WTC11 (cell line): ENCODE measurements around the gene ARHGAP26. TPM values are rescaled to one million over a fixed set of nuclear protein-coding genes. Genes with fewer than 3 reads are reported as not detected.

Experiments used
- ATAC-seq: fragments of 200-7000 bp; cut with Tn5 transposase; 2 replicates; pipeline ENCODE4 v1.10.0; 2021; ENCODE audit warnings: mild to moderate bottlenecking, moderate library complexity
- CTCF ChIA-PET: fragments of 300-600 bp; sonication (Branson Sonifier 250); formaldehyde crosslinking; loops from one replicate; lab custom pipeline; 2021; ENCODE audit warnings: antibody characterized with exemption; lab: Charles Lee
- POLR2A ChIA-PET: fragments of 350-600 bp; sonication (Branson Sonifier 250); formaldehyde crosslinking; loops from one replicate; lab custom pipeline; 2021; ENCODE audit warnings: antibody characterized with exemption; lab: Charles Lee
- DNase-seq: peaks from one replicate; pipeline ENCODE4 v3.0.0; 2021; ENCODE audit warnings: low spot score
- H3K27ac Mint-ChIP-seq: 2 replicates; pipeline ENCODE4 v1.8.0; 2021; ENCODE audit warnings: mixed read lengths
- H3K27me3 Mint-ChIP-seq: 2 replicates; pipeline ENCODE4 v1.8.0; 2021; ENCODE audit warnings: low read depth, mild to moderate bottlenecking, moderate library complexity, mixed read lengths
- H3K36me3 Mint-ChIP-seq: 2 replicates; pipeline ENCODE4 v1.8.0; 2021; ENCODE audit warnings: mixed read lengths
- H3K4me1 Mint-ChIP-seq: 2 replicates; pipeline ENCODE4 v1.8.0; 2022; ENCODE audit warnings: mixed read lengths
- H3K4me3 Mint-ChIP-seq: 2 replicates; pipeline ENCODE4 v1.8.0; 2021; ENCODE audit warnings: mild to moderate bottlenecking, moderate library complexity, mixed read lengths
- H3K9me3 Mint-ChIP-seq: 2 replicates; pipeline ENCODE4 v1.8.0; 2021; ENCODE audit warnings: mixed read lengths
- AR ChIP-seq: fragments of 250-450 bp; sonication (Bioruptor Pico); IDR thresholded peaks from 2 replicates; pipeline ENCODE4 v1.9.0; 2021; ENCODE audit warnings: mild to moderate bottlenecking
- EMX1 ChIP-seq: fragments of 250-450 bp; sonication (Bioruptor Pico); IDR thresholded peaks from 2 replicates; pipeline ENCODE4 v1.8.0; 2021; ENCODE audit warnings: mild to moderate bottlenecking
- ESRRA ChIP-seq: sonication (generic); formaldehyde crosslinking; IDR thresholded peaks from 2 replicates; pipeline ENCODE4 v1.8.1; 2022; ENCODE audit warnings: mild to moderate bottlenecking, missing genetic modification reagents, borderline replicate concordance
- ETV6 ChIP-seq: sonication (generic); formaldehyde crosslinking; IDR thresholded peaks from 2 replicates; pipeline ENCODE4 v1.8.1; 2022; ENCODE audit warnings: mild to moderate bottlenecking, missing genetic modification reagents
- FOXP1 ChIP-seq: sonication (generic); formaldehyde crosslinking; IDR thresholded peaks from 2 replicates; pipeline ENCODE4 v1.8.0; 2022; ENCODE audit warnings: missing genetic modification reagents, mild to moderate bottlenecking, moderate library complexity, borderline replicate concordance
- IRF1 ChIP-seq: sonication (generic); formaldehyde crosslinking; IDR thresholded peaks from 2 replicates; pipeline ENCODE4 v1.8.0; 2023; ENCODE audit warnings: missing genetic modification reagents
- JUN ChIP-seq: sonication (generic); formaldehyde crosslinking; IDR thresholded peaks from 2 replicates; pipeline ENCODE4 v1.8.0; 2023; ENCODE audit warnings: mild to moderate bottlenecking, missing genetic modification reagents
- MYBL2 ChIP-seq: sonication (generic); formaldehyde crosslinking; IDR thresholded peaks from 2 replicates; pipeline ENCODE4 v1.8.1; 2023; ENCODE audit warnings: mild to moderate bottlenecking, moderate library complexity, missing genetic modification reagents
- NR2C2 ChIP-seq: sonication (generic); formaldehyde crosslinking; IDR thresholded peaks from 2 replicates; pipeline ENCODE4 v1.8.0; 2022; ENCODE audit warnings: mild to moderate bottlenecking, missing genetic modification reagents
- PREB ChIP-seq: sonication (generic); formaldehyde crosslinking; IDR thresholded peaks from 2 replicates; pipeline ENCODE4 v1.8.1; 2022; ENCODE audit warnings: mild to moderate bottlenecking, missing genetic modification reagents, moderate library complexity, borderline replicate concordance
- SMAD4 ChIP-seq: sonication (generic); formaldehyde crosslinking; IDR thresholded peaks from 2 replicates; pipeline ENCODE4 v1.8.0; 2022; ENCODE audit warnings: mild to moderate bottlenecking, missing genetic modification reagents
- TEAD1 ChIP-seq: sonication (generic); formaldehyde crosslinking; IDR thresholded peaks from 2 replicates; pipeline ENCODE4 v1.8.0; 2022; ENCODE audit warnings: mild to moderate bottlenecking, missing genetic modification reagents
- ZBTB21 ChIP-seq: sonication (generic); formaldehyde crosslinking; IDR thresholded peaks from 2 replicates; pipeline ENCODE4 v1.8.1; 2023; ENCODE audit warnings: mild to moderate bottlenecking, missing genetic modification reagents, borderline replicate concordance
- ZNF138 ChIP-seq: sonication (generic); formaldehyde crosslinking; conservative IDR thresholded peaks from 2 replicates; pipeline ENCODE4 v1.8.1; 2022; ENCODE audit warnings: mild to moderate bottlenecking, moderate library complexity, missing genetic modification reagents
- ZNF219 ChIP-seq: sonication (generic); formaldehyde crosslinking; IDR thresholded peaks from 2 replicates; pipeline ENCODE4 v1.8.0; 2023; ENCODE audit warnings: missing genetic modification reagents, mild to moderate bottlenecking, borderline replicate concordance
- ZNF396 ChIP-seq: fragments of 250-450 bp; sonication (Bioruptor Pico); IDR thresholded peaks from 2 replicates; pipeline ENCODE4 v1.8.0; 2021; ENCODE audit warnings: mild to moderate bottlenecking, moderate library complexity, borderline replicate concordance
- total RNA-seq: library from RNA; stranded (reverse); gene quantifications from 3 replicates; pipeline ENCODE4 v1.2.3, GENCODE V29; 2021
- TF ChIP-seq, protein P1 (sequence below): sonication (generic); formaldehyde crosslinking; conservative IDR thresholded peaks from 2 replicates; pipeline ENCODE4 v1.8.1; 2023; ENCODE audit warnings: mild to moderate bottlenecking, low read depth, missing genetic modification reagents, moderate library complexity
- TF ChIP-seq, protein P2 (sequence below): sonication (generic); formaldehyde crosslinking; conservative IDR thresholded peaks from 2 replicates; pipeline ENCODE4 v1.8.1; 2022; ENCODE audit warnings: mild to moderate bottlenecking, missing genetic modification reagents
- TF ChIP-seq, protein P3 (sequence below): fragments of 250-450 bp; sonication (Bioruptor Pico); IDR thresholded peaks from 2 replicates; pipeline ENCODE4 v1.9.0; 2021; ENCODE audit warnings: mild to moderate bottlenecking

The ARHGAP26 gene
- total RNA-seq, 1 experiment from 2014 or later, result 22.3 TPM

- TF ChIP-seq ZNF138 (CRISPR knock-in tag) (no peak), ESRRA (CRISPR knock-in tag) (no peak), ETV6 (no peak), TEAD1 (CRISPR knock-in tag) (no peak), ZNF396 (no peak), FOXP1 (CRISPR knock-in tag) (no peak), IRF1 (CRISPR knock-in tag) (no peak), AR (CRISPR knock-in tag) (no peak), ZBTB21 (CRISPR knock-in tag) (no peak), ZNF219 (CRISPR knock-in tag) (no peak), PREB (CRISPR knock-in tag) (no peak)
- TF ChIP-seq, protein P1, sequence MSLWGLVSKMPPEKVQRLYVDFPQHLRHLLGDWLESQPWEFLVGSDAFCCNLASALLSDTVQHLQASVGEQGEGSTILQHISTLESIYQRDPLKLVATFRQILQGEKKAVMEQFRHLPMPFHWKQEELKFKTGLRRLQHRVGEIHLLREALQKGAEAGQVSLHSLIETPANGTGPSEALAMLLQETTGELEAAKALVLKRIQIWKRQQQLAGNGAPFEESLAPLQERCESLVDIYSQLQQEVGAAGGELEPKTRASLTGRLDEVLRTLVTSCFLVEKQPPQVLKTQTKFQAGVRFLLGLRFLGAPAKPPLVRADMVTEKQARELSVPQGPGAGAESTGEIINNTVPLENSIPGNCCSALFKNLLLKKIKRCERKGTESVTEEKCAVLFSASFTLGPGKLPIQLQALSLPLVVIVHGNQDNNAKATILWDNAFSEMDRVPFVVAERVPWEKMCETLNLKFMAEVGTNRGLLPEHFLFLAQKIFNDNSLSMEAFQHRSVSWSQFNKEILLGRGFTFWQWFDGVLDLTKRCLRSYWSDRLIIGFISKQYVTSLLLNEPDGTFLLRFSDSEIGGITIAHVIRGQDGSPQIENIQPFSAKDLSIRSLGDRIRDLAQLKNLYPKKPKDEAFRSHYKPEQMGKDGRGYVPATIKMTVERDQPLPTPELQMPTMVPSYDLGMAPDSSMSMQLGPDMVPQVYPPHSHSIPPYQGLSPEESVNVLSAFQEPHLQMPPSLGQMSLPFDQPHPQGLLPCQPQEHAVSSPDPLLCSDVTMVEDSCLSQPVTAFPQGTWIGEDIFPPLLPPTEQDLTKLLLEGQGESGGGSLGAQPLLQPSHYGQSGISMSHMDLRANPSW (CRISPR knock-in tag), result no peak
Observed at GRCh38 chr5:143041461-143041860, 271.3 kb downstream of the ARHGAP26 start (continued).

DNA sequence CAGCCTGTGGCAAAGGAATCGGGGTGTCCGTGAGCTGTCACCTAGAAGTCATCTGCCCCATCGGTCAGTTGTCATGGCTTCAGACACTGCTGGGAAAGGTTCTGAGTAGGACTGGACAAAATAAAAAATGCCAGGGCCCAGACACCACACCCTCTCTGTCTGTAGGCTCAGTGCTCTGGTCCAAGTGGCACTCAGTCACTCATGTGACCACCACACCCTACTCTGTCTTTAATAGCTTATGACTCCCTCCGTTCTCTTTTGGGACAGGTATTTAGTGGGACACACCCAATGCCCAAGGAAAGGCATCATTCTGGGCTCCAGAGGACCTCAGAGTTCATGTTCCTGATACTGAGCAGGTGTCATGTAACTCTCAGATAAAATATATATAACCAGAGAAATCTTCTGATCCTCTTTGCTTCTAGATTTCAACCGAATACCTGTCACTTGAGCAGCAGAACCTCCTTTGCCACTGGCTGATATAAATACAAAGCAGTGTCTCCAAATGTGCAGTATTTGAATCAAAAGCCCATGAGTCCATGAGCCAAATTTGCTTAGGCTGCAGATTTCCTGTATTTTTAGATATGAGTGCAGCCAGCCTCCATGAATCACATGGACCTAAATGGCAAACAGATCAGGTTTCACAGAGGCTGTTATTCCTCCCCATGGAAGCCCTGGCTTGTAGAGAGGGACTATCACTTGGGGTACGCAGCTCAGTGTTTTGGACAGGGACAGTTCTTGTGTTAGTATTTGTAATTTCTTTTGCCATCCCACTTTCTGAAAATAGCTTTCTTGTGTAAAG, 272.0 kb downstream of the ARHGAP26 start:
- ATAC-seq, result peak; percentile 48
- TF ChIP-seq EMX1 (no peak), PREB (CRISPR knock-in tag) (no peak), NR2C2 (CRISPR knock-in tag) (no peak)
- POLR2A ChIA-PET, result no interaction called here
- H3K4me3 Mint-ChIP-seq, result no peak overlapping the region
- H3K36me3 Mint-ChIP-seq, result peaks cover 22% of the 10 kb centered on the region
- peaks cover 5% of the 10 kb centered on the region for H3K9me3 Mint-ChIP-seq
- peaks cover 29% of the 10 kb centered on the region for H3K4me1 Mint-ChIP-seq
- no peaks in the 10 kb centered on the region for H3K27me3 Mint-ChIP-seq
- peak overlapping the region; percentile 43; the same call in 1 of the 2 replicates for H3K27ac Mint-ChIP-seq
- DNase-seq, result no peak
- CTCF ChIA-PET, result no interaction called here

DNA sequence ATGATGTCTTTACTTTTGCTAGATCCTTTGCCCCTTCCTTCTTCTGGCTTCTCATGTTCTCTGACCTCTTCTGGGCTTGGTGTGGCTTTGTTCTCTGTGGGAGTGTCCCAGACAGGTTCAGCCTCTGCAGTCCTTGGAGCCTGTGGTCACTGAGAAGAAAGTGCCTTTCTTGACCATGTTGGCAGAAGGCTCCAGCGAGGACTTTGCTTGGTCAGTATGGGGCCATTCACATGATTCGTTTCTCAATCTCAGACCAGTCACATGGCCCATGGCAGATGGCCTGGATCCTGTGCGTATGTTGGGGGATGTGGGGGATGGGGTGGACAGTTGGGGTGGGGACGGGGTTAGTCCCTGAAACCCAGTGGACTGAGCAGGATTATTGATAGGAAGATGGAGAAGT, 274.1 kb downstream of the ARHGAP26 start:
- Mint-ChIP-seq H3K4me1 (peaks cover 20% of the 10 kb centered on the region), H3K27me3 (no peaks in the 10 kb centered on the region), H3K36me3 (peaks cover 22% of the 10 kb centered on the region), H3K27ac (no peak overlapping the region), H3K4me3 (no peak overlapping the region), H3K9me3 (peaks cover 5% of the 10 kb centered on the region)
- ChIA-PET POLR2A (no interaction called here), CTCF (no interaction called here)
- ATAC-seq (no peak), DNase-seq (no peak)
- TF ChIP-seq MYBL2 (no peak), SMAD4 (CRISPR knock-in tag) (no peak), JUN (CRISPR knock-in tag) (no peak)
- TF ChIP-seq, protein P1 (CRISPR knock-in tag), result no peak
- TF ChIP-seq, protein P2, sequence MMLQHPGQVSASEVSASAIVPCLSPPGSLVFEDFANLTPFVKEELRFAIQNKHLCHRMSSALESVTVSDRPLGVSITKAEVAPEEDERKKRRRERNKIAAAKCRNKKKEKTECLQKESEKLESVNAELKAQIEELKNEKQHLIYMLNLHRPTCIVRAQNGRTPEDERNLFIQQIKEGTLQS, result no peak
- TF ChIP-seq, protein P3, sequence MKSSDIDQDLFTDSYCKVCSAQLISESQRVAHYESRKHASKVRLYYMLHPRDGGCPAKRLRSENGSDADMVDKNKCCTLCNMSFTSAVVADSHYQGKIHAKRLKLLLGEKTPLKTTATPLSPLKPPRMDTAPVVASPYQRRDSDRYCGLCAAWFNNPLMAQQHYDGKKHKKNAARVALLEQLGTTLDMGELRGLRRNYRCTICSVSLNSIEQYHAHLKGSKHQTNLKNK, result no peak
